Neutrophil (primary cell): ENCODE results near the gene RTEL1.

Experiments
- H3K27ac ChIP-seq: fragments of 200-600 bp; sonication (generic); 2 replicates; pipeline ENCODE4 v1.5.1; 2016; ENCODE audit warnings: mild to moderate bottlenecking, moderate library complexity
- H3K27me3 ChIP-seq: fragments of 200-600 bp; sonication (generic); 2 replicates; pipeline ENCODE4 v1.6.0; 2016; ENCODE audit warnings: mild to moderate bottlenecking
- H3K36me3 ChIP-seq: fragments of 200-600 bp; sonication (generic); 2 replicates; pipeline ENCODE4 v1.5.1; 2017
- H3K4me1 ChIP-seq, 2 experiments: fragments of 200-600 bp in 1 of 2; sonication (generic) in 1 of 2; 1 replicate in 1 of 2; 2 replicates in 1 of 2; pipeline versions ENCODE4 v1.5.1 to v1.6.1; 2013 to 2016; ENCODE audit warnings: low read depth in 1 of 2, low read length in 1 of 2, mild to moderate bottlenecking in 1 of 2, moderate library complexity in 1 of 2; ENCODE audit not compliant: control insufficient read depth in 1 of 2, insufficient read depth in 1 of 2
- H3K4me3 ChIP-seq, 2 experiments: fragments of 200-600 bp in 1 of 2; sonication (generic) in 1 of 2; 1 replicate in 1 of 2; 2 replicates in 1 of 2; pipeline ENCODE4 v1.5.1; 2013 to 2016; ENCODE audit warnings: low read depth in 1 of 2, low read length in 1 of 2, mild to moderate bottlenecking in 1 of 2, moderate library complexity in 1 of 2
- H3K9me3 ChIP-seq: fragments of 200-600 bp; sonication (generic); 2 replicates; pipeline ENCODE4 v1.5.1; 2016
- CTCF ChIP-seq: fragments of 200-600 bp; sonication (generic); IDR thresholded peaks from 2 replicates; pipeline ENCODE4 v1.5.1; 2016; ENCODE audit warnings: antibody characterized with exemption

Gene RTEL1

GRCh38 chr20:63693083-63693732, 35.1 kb downstream of the RTEL1 start:
- no peak overlapping the region for H3K27ac ChIP-seq
- H3K9me3 ChIP-seq = no peaks in the 10 kb centered on the region
- no peak for TF ChIP-seq CTCF
- H3K27me3 ChIP-seq = peaks cover 21% of the 10 kb centered on the region
- peaks cover 0 to 4% of the 10 kb centered on the region in 2 experiments for H3K4me1 ChIP-seq
- H3K36me3 ChIP-seq = peaks cover 28% of the 10 kb centered on the region
- H3K4me3 ChIP-seq = no peak overlapping the region

GRCh38 chr20:63693733-63694583, 35.8 kb downstream of the RTEL1 start:
- H3K4me1 ChIP-seq = peaks cover 0 to 4% of the 10 kb centered on the region in 2 experiments
- no peak overlapping the region for H3K4me3 ChIP-seq
- peaks cover 21% of the 10 kb centered on the region for H3K27me3 ChIP-seq
- TF ChIP-seq CTCF = no peak
- no peak overlapping the region for H3K27ac ChIP-seq
- H3K36me3 ChIP-seq = peaks cover 35% of the 10 kb centered on the region
- no peaks in the 10 kb centered on the region for H3K9me3 ChIP-seq

GRCh38 chr20:63694584-63695423, 36.7 kb downstream of the RTEL1 start:
- Histone ChIP-seq H3K27me3 (peaks cover 21% of the 10 kb centered on the region), H3K9me3 (no peaks in the 10 kb centered on the region), H3K36me3 (peaks cover 43% of the 10 kb centered on the region), H3K4me1 (peaks cover 0 to 4% of the 10 kb centered on the region in 2 experiments), H3K4me3 (no peak overlapping the region), H3K27ac (no peak overlapping the region)
- no peak for TF ChIP-seq CTCF

GRCh38 chr20:63695424-63696305, 37.6 kb downstream of the RTEL1 start:
- Histone ChIP-seq H3K27ac (no peak overlapping the region), H3K4me3 (no peak overlapping the region)

More at GRCh38 chr20:63695424-63696305, 37.6 kb downstream of the RTEL1 start:
- no peak for TF ChIP-seq CTCF
- Histone ChIP-seq H3K9me3 (no peaks in the 10 kb centered on the region), H3K27me3 (peaks cover 21% of the 10 kb centered on the region), H3K4me1 (peaks cover 0 to 4% of the 10 kb centered on the region in 2 experiments), H3K36me3 (peaks cover 52% of the 10 kb centered on the region)
